GM06990 (cell line): ENCODE results near the gene TRIM24.
"Not testable (repeated sequence)": the region's sequence is repeated elsewhere in the genome, so short reads cannot be mapped to it uniquely, and the experiment has no call there.

Experiments
- DNase-seq: peaks from one replicate; pipeline ENCODE4 v3.0.0-alpha.2; 2011; ENCODE audit not compliant: insufficient read length; ENCODE audit errors: extremely low read depth
- H3K27me3 ChIP-seq: replicated peaks from 2 replicates; pipeline ENCODE4 v1.6.0; 2011; ENCODE audit warnings: low read length; ENCODE audit not compliant: control insufficient read depth, insufficient read depth
- H3K36me3 ChIP-seq: 2 replicates; pipeline ENCODE4 v1.5.1; 2011; ENCODE audit warnings: low read length; ENCODE audit not compliant: control insufficient read depth, insufficient read depth
- H3K4me3 ChIP-seq: replicated peaks from 2 replicates; pipeline ENCODE4 v1.5.1; 2011; ENCODE audit warnings: low read depth, mild to moderate bottlenecking, control low read depth, low read length
- TF ChIP-seq, protein P1 (sequence below): IDR thresholded peaks from 2 replicates; pipeline ENCODE4 v1.5.1; 2011; ENCODE audit warnings: low read length, control low read depth, mild to moderate bottlenecking, inconsistent platforms; ENCODE audit not compliant: insufficient read depth, poor library complexity, severe bottlenecking

The TRIM24 gene

DNA sequence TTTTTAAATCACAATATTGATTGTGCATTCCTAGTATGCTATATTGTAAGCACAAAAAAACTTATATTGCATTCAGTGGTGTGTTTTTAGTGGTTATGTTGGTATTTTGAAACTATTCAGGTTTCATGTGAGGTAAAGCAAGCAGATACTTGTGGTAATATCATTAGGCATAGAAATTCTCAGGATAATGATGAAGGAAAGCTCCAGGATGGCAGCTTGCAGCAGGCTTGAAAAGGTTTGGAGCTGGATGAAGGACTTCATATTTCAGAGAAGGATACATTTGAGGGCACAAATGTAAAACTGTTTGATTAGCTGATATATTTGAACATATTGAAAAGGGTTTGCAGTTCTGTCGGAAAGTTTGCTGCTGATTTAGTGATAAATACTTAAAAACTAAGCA lies 17.5 kb downstream of the TRIM24 start:
- no peak for DNase-seq
- Histone ChIP-seq H3K36me3 (no peaks in the 10 kb centered on the region), H3K4me3 (no peak overlapping the region), H3K27me3 (no peaks in the 10 kb centered on the region)
- TF ChIP-seq, protein P1, sequence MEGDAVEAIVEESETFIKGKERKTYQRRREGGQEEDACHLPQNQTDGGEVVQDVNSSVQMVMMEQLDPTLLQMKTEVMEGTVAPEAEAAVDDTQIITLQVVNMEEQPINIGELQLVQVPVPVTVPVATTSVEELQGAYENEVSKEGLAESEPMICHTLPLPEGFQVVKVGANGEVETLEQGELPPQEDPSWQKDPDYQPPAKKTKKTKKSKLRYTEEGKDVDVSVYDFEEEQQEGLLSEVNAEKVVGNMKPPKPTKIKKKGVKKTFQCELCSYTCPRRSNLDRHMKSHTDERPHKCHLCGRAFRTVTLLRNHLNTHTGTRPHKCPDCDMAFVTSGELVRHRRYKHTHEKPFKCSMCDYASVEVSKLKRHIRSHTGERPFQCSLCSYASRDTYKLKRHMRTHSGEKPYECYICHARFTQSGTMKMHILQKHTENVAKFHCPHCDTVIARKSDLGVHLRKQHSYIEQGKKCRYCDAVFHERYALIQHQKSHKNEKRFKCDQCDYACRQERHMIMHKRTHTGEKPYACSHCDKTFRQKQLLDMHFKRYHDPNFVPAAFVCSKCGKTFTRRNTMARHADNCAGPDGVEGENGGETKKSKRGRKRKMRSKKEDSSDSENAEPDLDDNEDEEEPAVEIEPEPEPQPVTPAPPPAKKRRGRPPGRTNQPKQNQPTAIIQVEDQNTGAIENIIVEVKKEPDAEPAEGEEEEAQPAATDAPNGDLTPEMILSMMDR: no peak

DNA sequence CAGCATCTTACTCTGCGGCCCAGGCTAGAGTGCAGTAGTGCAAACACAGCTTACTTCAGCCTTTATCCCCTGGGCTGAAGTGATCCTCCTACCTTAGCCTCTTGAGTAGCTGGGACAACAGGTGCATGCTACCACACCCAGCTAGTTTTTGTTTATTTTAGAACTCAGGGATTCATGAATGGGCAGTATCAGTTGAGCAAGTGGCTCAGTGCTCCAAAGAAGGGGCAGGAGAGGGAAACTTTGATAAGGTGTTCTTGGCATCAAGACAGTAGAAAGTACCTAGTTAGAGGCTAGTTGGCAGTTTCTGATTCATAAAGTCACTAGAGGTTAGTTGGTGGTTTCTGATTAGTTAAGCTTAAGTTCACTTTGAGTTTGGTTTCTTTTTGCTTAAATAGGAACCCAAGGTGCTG lies 18.4 kb downstream of the TRIM24 start:
- TF ChIP-seq, protein P1: no peak
- no peak overlapping the region for H3K4me3 ChIP-seq

DNA sequence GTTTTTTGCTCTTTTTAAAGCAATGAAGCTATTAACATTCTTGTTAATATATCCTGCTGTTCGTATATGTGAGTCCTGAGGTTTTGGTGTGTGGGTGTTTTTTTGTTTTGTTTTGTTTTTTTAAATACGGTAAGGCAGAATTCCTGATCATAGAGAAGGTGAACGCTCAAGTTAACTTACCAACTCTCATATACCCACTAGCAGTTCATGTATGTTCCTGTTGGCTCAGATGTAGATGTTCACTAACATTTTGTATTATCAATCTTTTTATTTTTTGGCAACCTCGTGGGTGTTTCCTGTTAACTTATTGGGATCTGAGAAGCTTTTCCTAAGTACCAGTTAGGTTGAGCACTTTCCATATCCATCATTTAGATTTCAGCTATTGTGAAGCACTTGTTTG lies 20.5 kb downstream of the TRIM24 start:
- TF ChIP-seq, protein P1: no peak
- H3K27me3 ChIP-seq: no peaks in the 10 kb centered on the region
- DNase-seq: no peak
- no peak overlapping the region for H3K4me3 ChIP-seq
- no peaks in the 10 kb centered on the region for H3K36me3 ChIP-seq

More for the DNA sequence above, 18.4 kb downstream of the TRIM24 start:
- peak; percentile 34 for DNase-seq
- Histone ChIP-seq H3K27me3 (no peaks in the 10 kb centered on the region), H3K36me3 (no peaks in the 10 kb centered on the region)

DNA sequence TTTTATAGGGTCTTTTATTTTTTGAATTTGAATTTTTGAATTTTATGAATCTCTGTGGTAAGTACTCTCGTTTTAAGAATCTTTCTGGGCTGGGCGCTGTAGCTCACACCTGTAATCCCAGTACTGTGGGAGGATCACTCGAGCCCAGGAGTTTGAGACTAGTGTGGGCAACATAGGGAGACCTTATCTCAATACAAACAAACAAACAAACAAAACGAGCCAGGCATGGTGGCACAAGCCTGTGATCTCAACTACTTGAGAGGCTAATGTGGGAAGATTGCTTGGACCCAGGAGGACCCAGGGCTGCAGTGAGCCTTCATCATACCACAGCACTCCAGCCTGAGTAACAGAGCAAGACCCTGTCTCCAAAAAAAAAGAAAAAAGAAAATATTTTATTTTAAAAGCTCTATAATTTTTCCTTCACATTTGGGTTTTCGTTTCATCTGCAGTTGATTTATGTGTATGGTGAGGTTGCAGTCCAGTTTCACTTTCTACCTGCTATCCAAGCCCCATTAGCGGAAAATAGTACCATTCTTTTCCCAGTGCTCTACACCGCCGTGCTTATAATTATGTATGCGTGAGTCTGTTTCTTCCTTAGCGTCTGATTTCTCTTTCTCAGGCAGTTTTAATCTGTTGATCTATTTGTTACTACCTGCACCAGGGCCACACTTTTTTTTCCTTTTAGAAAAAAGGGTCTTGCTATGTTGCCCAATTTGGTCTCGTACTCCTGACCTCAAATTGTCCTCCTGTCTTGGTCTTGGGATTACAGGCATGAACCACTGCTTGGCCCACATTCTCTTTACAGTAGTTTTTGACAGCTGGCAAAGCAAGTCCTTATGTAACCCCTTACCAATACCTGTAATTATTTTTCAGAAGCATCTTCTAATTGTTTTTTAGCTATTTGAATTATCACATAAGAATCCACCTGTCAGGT lies 21.7 kb downstream of the TRIM24 start:
- TF ChIP-seq, protein P1: no peak
- Histone ChIP-seq H3K27me3 (no peaks in the 10 kb centered on the region), H3K36me3 (no peaks in the 10 kb centered on the region), H3K4me3 (no peak overlapping the region)
- no peak for DNase-seq

DNA sequence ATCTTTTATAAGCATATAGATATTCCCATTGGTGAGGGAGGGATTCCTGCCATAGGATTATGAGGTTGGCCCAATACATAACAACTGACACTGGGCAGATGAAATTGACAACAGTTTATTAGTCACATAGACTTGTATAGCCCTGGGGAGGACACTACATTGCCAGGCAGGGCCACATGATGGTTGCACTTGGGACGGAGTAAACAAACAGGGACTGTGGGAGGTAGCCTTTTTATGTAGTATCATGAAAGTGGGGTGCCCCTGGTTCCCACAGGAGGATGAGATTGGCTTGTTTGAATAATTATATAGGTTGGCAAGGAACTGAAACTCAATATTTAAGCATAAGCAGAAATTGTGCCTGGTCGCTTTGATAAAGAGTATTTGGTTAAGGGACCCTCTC lies 23.5 kb downstream of the TRIM24 start:
- H3K27me3 ChIP-seq: no peaks in the 10 kb centered on the region
- no peak overlapping the region for H3K4me3 ChIP-seq
- DNase-seq: no peak
- TF ChIP-seq, protein P1: no peak
- H3K36me3 ChIP-seq: no peaks in the 10 kb centered on the region

DNA sequence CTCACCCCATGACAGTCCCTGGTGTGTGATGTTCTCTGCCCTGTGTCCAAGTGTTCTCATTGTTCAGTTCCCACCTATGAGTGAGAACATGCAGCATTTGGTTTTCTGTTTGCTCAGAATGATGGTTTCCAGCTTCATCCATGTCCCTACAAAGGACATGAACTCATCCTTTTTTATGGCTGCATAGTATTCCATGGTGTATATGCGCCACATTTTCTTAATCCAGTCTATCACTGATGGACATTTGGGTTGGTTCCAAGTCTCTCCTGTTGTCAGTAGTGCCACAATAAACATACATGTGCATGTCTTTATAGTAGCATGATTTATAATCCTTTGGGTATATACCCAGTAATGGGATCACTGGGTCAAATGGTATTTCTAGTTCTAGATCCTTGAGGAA lies 25.4 kb downstream of the TRIM24 start:
- not testable (repeated sequence) for DNase-seq, H3K4me3 ChIP-seq, H3K36me3 ChIP-seq, H3K27me3 ChIP-seq

DNA sequence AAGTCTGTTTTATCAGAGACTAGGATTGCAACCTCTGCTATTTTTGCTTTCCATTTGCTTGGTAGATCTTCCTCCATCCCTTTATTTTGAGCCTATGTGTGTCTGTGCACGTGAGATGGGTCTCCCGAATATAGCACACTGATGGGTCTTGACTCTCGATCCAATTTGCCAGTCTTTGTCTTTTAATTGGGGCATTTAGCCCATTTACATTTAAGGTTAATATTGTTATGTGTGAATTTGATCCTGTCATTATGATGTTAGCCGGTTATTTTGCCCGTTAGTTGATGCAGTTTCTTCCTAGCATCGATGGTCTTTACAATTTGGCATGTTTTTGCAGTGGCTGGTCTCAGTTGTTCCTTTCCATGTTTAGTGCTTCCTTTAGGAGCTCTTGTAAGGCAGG lies 29.1 kb downstream of the TRIM24 start:
- not testable (repeated sequence) for H3K27me3 ChIP-seq, H3K36me3 ChIP-seq

More for the DNA sequence above, 29.1 kb downstream of the TRIM24 start:
- not testable (repeated sequence) for H3K4me3 ChIP-seq, DNase-seq
